Endodermal cell (in vitro differentiated cells): ENCODE data around the gene KCNK10. TPM values are rescaled to one million over a fixed set of nuclear protein-coding genes. Genes with fewer than 3 reads are reported as not detected.

Experiments used
- DNase-seq: peaks from one replicate; pipeline ENCODE4 v3.0.0-alpha.2; 2017
- H3K27ac ChIP-seq: 2 replicates; pipeline ENCODE4 v1.5.1; 2013; ENCODE audit warnings: mild to moderate bottlenecking, low read depth, low read length, moderate library complexity
- H3K27me3 ChIP-seq: 2 replicates; pipeline ENCODE4 v1.6.1; 2013; ENCODE audit warnings: mild to moderate bottlenecking, low read length, moderate library complexity; ENCODE audit not compliant: insufficient read depth, control insufficient read depth, poor library complexity, severe bottlenecking
- H3K36me3 ChIP-seq: 2 replicates; pipeline ENCODE4 v1.7.0; 2013; ENCODE audit warnings: mild to moderate bottlenecking, low read length, moderate library complexity; ENCODE audit not compliant: control insufficient read depth, insufficient read depth
- H3K4me1 ChIP-seq: one replicate; pipeline ENCODE4 v1.7.0; 2013; ENCODE audit warnings: low read length; ENCODE audit not compliant: control insufficient read depth, insufficient read depth
- H3K4me3 ChIP-seq: 2 replicates; pipeline ENCODE4 v1.5.1; 2013; ENCODE audit warnings: mild to moderate bottlenecking, low read length, moderate library complexity
- H3K9ac ChIP-seq: 2 replicates; pipeline ENCODE4 v1.6.1; 2013; ENCODE audit warnings: mild to moderate bottlenecking, low read length, moderate library complexity; ENCODE audit not compliant: poor library complexity, severe bottlenecking; ENCODE audit errors: extremely low read depth
- H3K9me3 ChIP-seq: 2 replicates; pipeline ENCODE4 v1.6.1; 2013; ENCODE audit warnings: mild to moderate bottlenecking, low read length, moderate library complexity; ENCODE audit not compliant: control insufficient read depth
- H3K27ac Mint-ChIP-seq: 2 replicates; pipeline ENCODE4 v1.8.0; 2020; ENCODE audit warnings: mixed read lengths
- H3K27me3 Mint-ChIP-seq: 2 replicates; pipeline ENCODE4 v1.8.0; 2021; ENCODE audit warnings: mild to moderate bottlenecking, mixed read lengths; ENCODE audit not compliant: insufficient read depth
- H3K36me3 Mint-ChIP-seq: 2 replicates; pipeline ENCODE4 v1.8.0; 2020; ENCODE audit warnings: low read depth, mixed read lengths
- H3K4me1 Mint-ChIP-seq: 2 replicates; pipeline ENCODE4 v1.8.0; 2020; ENCODE audit warnings: mixed read lengths
- H3K4me3 Mint-ChIP-seq: 2 replicates; pipeline ENCODE4 v1.8.0; 2020; ENCODE audit warnings: mild to moderate bottlenecking, moderate library complexity, mixed read lengths
- H3K9me3 Mint-ChIP-seq: 2 replicates; pipeline ENCODE4 v1.8.0; 2020; ENCODE audit warnings: mild to moderate bottlenecking, mixed read lengths
- CTCF ChIP-seq: fragments of 200-600 bp; sonication (generic); conservative IDR thresholded peaks from 2 replicates; pipeline ENCODE4 v1.5.0; 2021; ENCODE audit warnings: antibody characterized with exemption, mild to moderate bottlenecking
- WGBS, 2 experiments: methylation state at CpG; one replicate each; pipeline versions ENCODE4 v1.1.5 to v1.1.7; 2013; ENCODE audit warnings: missing lambda C conversion rate in 2 of 2, mixed read lengths in 1 of 2; ENCODE audit not compliant: insufficient coverage in 1 of 2, insufficient read length in 1 of 2; 5-methylcytosine and 5-hydroxymethylcytosine counted together
- total RNA-seq, 2 donors: library from RNA; stranded (reverse); fragmentation: NEBNext Ultra II Directional in 1 of 2; extraction: Animal tissue kit (Norgen Biotek cat#: 25700) in 1 of 2; gene quantifications; 2 replicates in 1 of 2; 3 replicates in 1 of 2; pipeline ENCODE4 v1.2.1, GENCODE V29; 2021

Gene KCNK10
- total RNA-seq, 2 donors from 2014 or later, result 0.24 to 1.8 TPM

- no peaks in the 10 kb centered on the region for H3K4me1 Mint-ChIP-seq
- H3K9me3 Mint-ChIP-seq, result peaks cover 1% of the 10 kb centered on the region
- H3K36me3 Mint-ChIP-seq, result no peaks in the 10 kb centered on the region
- Histone ChIP-seq H3K4me1 (no peaks in the 10 kb centered on the region), H3K9ac (no peak overlapping the region), H3K36me3 (no peaks in the 10 kb centered on the region), H3K27ac (no peak overlapping the region), H3K4me3 (no peak overlapping the region), H3K9me3 (peaks cover 4% of the 10 kb centered on the region), H3K27me3 (no peaks in the 10 kb centered on the region)
- TF ChIP-seq CTCF, result no peak
- no peak for DNase-seq
- H3K27ac Mint-ChIP-seq, result no peak overlapping the region
- 89% methylated on average over 3 of the region's 3 CpGs for WGBS, 2 experiments
- no peak overlapping the region for H3K4me3 Mint-ChIP-seq
- peaks cover under 1% of the 10 kb centered on the region for H3K27me3 Mint-ChIP-seq
Observed at GRCh38 chr14:88228522-88229236, 94.4 kb downstream of the KCNK10 start.

- Mint-ChIP-seq H3K4me3 (no peak overlapping the region), H3K36me3 (no peaks in the 10 kb centered on the region), H3K4me1 (no peaks in the 10 kb centered on the region), H3K27ac (no peak overlapping the region), H3K9me3 (peaks cover 11% of the 10 kb centered on the region), H3K27me3 (peaks cover 6% of the 10 kb centered on the region)
- no peak overlapping the region for H3K4me3 ChIP-seq
- no peak overlapping the region for H3K9ac ChIP-seq
- no peak for TF ChIP-seq CTCF
- peaks cover 14% of the 10 kb centered on the region for H3K9me3 ChIP-seq
- DNase-seq, result no peak
- no peaks in the 10 kb centered on the region for H3K27me3 ChIP-seq
- no peaks in the 10 kb centered on the region for H3K4me1 ChIP-seq
- H3K27ac ChIP-seq, result no peak overlapping the region
- H3K36me3 ChIP-seq, result no peaks in the 10 kb centered on the region
- 89 to 93% methylated on average over 4 of the region's 4 CpGs for WGBS, 2 experiments
Observed at GRCh38 chr14:88227693-88228092, 95.4 kb downstream of the KCNK10 start.

GRCh38 chr14:88225721-88226120 lies 97.3 kb downstream of the KCNK10 start:
- no peak for DNase-seq
- WGBS, 2 experiments, result 71 to 76% methylated on average over 2 to 3 of the region's 3 CpGs
- Mint-ChIP-seq H3K4me1 (no peaks in the 10 kb centered on the region), H3K4me3 (no peak overlapping the region), H3K27me3 (peaks cover 8% of the 10 kb centered on the region), H3K36me3 (no peaks in the 10 kb centered on the region), H3K27ac (no peak overlapping the region), H3K9me3 (peaks cover 25% of the 10 kb centered on the region)
- Histone ChIP-seq H3K9me3 (peaks cover 24% of the 10 kb centered on the region), H3K9ac (no peak overlapping the region), H3K27me3 (no peaks in the 10 kb centered on the region), H3K36me3 (no peaks in the 10 kb centered on the region), H3K27ac (no peak overlapping the region), H3K4me1 (no peaks in the 10 kb centered on the region), H3K4me3 (no peak overlapping the region)
- no peak for TF ChIP-seq CTCF
